Activated CD4-positive, CD25-positive, alpha-beta regulatory T cell treated with anti-CD3 and anti-CD28 coated beads, Interleukin-2, amount 50 U/mL, for 16 hours (primary cell): ENCODE results near the gene DDX5.

ENCODE experiments used
- DNase-seq: peaks from one replicate; pipeline ENCODE4 v3.0.0-alpha.2; 2020; ENCODE audit warnings: low read depth, low spot score

The DDX5 gene

GRCh38 chr17:64448665-64449512 lies 57.2 kb downstream of the DDX5 start, which contains the start of gene MILR1:
MILR1 (plus strand) TSS chr17:64449115; CDS start chr17:64449169, 54 bp downstream.
- DNase-seq: no peak
